Endothelial cell of hepatic sinusoid (primary cell): Measurements from ENCODE around the gene SDF4.

Experiments
- in situ Hi-C: cut with HindIII; loops from 2 replicates; pipeline ENCODE4 v1.10.0; 2017; ENCODE audit warnings: low sequenced_read_pairs

SDF4 gene

DNA sequence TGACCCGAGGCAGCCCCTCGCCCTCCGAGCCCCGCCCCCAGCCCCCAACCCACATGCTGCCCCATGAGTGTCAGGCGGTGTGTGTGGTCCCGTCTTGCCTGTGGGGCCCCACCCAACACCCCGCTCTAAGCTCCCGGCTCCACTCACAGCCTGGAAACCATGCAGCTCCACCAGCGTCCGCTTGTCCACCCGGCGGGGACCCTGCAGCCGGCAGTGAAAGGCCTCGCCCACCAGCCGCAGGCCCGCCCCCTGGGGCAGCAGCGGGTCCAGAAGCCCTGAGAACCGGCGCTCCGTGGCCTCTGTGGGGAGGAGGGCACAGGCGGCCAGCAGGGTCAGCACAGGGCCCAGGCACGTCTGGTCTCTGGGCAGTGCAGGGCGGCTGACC lies 12.0 kb upstream of the SDF4 start:
- in situ Hi-C loops: no loop called here

DNA sequence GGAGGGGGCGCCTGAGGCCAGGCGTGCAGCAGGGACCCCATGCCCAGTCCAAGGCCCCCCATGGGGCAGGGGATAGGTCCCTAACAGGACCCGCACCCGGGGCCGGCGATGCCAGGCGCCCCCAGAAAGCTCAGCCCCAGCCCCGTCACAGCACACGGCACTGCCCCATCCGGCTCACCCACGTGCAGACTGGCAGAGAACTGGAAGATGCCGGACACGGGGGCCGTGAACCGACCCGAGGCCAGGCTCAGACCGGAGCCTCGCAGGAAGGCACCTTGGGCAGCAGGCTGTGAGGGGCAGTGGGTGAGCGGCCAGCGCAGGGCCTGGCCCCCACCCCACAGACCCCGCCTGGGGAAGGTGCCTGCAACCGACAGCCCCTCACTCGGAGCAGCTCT lies 11.5 kb upstream of the SDF4 start:
- in situ Hi-C loops: no loop called here

DNA sequence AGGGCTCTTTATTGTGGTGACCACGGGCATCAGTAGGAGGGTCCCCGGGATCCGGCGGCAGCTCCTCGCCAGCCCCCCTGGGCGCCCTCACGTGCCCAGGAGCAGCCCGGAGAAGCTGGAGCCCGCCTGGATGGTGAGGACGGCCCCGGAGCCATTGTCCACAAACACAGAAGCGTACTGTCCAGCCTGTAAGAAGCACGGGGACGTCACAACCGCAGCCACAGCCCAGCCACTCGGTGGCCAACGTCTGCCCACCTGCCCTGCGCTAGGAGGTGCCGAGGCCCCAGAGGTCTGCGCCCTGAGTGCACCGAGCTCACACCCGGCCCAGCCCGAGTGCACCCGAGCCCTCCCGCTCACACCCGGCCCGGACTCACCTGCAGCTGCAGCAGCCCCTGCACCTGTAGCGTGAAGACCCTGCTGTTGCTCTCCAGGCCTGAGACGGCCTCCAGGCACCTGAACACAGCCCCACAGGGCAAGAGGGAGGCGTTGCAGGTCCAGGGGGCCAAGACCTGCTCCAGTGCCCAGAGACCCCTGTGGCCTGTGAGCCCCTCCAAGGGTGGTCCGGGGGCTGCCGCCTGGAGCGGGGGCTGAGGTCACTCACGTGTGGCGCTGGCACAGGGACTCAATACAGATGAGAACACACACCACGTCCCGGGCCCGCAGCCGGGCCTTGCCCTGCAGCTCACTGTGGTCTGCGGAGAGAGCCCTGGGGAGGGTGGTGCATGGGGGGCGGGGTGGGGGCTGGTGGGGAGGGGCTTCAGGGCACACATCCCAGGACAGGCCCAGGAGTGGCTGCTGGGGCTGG lies 10.9 kb upstream of the SDF4 start:
- in situ Hi-C loops: no loop called here

DNA sequence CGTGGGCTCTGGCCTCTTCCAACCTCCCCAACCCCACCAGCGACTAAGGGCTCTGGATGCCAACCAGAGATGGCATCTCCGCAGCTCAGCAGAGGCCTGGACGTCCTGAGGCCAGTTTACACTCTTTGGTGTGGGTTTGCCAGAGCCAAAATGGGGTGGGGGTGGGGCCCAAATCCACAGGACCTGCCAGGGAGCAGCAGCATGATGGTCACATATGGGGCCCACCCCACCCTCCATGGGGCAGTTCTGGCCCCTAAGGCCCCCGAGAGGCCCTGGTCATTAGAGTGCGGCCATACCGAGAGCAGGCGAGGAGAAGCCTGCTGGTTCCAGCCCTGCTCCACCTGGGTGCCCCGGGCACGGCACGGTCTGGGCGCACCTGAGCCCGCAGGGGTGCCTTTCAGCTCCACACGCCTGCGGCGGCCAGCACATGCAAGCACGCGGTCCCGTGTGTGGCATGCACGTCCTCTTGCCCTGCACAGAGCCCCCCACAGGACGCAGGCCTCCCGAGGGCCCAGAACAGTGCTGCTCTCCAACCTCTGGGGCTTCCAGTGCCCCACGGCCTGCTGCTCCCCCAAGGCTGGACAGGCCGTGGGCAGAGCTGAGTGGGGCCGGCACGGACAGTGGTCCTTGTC lies 9.9 kb upstream of the SDF4 start:
- in situ Hi-C loops: no loop called here

DNA sequence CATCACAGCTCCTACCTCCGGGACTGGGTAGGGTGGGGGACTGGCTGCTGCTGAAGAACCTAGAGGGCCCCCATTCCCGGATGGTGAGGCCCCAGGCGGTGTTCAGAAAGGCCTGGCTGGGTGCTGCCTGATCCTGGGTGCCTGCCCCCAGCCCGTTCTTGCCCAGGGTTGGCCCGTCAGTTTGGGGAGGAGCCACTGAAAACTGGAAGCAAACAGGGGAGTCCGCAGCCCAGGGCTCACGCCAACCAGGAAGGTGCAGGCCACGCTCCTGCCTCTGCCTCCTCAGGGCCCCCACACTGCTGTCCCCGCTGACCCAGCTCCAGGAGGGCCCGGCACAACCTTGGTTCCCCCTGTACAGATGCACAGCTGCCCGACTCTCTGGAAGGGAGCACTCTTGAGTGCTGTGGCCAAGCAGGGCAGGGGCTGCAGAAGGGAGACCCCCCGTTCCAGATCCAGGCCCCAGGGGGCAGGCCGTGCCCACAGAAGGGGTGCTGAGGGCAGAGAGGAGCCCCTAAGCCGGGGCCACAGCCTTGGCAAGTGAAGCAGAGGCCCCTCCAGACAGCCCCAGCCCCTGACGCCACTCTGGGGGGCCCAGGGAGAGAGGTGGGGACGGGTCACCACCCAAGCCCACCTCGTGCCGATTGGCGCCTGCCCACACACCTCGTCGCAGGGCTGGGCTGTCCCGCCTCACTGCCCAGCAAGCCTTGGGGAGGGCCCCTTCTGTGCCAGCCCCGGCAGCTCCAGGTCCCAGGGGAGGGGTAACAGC lies 9.2 kb upstream of the SDF4 start:
- in situ Hi-C loops: no loop called here

DNA sequence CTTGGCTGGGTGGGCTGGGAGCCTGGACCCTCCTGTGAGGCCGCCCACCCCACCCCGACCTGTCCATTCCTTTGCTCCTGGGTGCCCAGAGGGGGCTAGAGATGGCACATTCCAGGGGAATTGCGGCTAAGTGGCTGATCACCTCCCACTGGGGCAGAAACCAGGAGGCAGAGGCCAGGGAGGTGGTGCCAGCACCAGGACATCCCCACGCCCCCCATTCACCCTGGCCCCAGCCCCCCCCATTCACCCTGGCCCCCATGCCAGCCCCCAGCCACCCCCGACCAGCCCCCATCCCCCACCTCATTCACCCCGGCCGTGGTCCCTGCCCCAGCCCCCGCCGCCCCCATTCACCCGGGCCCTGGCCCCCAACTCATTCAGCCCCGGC lies 8.5 kb upstream of the SDF4 start:
- in situ Hi-C loops: no loop called here

DNA sequence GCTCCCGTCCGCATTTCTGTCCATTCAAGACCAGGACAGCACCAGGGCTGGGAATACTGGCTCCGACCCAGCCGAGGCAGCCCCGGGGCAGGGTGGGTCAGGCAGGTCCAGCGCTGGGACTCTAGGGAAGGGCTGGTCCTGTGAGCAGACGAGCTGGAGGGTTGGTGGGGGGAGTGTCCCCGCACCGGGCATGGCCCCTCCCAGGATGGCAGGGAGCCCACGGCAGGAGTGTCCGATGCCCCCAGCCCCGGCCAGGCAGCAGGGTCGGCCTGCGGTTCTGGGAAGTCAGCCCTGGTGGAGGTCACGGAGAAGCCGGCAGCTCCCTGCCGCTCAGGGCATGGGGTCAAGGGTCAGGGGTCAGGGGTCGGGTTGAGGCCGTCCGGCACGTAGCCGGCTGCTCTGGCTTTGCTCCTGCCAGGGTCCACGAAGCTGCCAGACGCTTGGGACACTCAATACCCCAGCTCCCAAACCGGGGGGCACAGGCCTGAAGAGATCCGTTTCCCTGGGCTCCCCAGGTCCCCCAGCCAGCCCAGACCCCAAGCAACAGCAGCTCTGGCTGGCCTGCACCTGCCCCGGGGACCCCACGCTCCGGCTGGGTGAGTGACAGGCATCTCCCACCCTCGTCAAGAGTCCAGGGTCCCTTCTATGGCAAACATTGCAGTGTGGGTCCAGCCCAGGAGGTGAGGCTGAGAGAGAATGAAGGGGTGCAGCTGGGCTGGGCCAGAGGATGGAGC lies 8.0 kb upstream of the SDF4 start:
- in situ Hi-C loops: no loop called here

DNA sequence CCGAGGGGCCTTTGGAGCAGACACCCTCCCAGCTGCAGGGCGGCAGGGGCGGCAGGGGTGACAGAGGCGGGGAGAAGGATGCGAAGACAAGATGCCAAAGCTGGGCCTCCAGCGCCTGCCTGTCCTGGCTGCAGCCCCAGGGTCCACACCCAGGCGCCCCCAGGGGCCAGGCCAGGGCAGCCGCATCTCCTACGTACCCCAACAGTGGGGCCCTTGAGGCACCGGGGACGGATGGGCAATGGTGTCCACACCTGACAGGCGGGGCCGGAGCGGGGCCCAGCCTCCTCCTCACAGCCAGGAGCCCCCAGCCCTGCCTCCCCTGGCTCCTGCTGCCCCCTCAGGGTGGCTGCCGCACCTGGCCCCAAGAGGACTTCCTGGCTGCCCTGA lies 7.4 kb upstream of the SDF4 start:
- in situ Hi-C loops: no loop called here

DNA sequence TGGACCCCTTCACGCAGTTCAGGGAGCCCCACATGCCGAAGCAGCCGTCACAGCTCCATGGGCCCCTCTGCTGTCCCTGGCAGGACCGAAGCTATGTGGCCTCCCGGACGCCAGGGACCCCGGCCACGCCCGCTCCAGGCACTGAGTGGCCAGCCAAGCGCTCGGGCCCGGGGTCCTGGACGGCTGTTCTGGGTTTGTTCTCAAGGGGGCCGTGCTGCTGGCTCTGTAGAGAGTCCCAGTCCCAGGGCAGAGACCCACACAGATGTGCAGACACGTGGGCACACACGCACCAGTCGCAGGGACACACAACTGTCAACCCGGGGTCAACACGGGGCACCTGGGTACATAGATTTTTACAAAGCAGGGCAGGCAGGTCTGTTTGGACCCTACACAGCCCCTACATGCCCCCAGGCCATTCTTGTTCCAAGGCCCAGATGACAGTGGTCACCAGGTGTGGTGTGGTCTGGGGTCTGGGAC lies 6.9 kb upstream of the SDF4 start:
- in situ Hi-C loops: no loop called here

DNA sequence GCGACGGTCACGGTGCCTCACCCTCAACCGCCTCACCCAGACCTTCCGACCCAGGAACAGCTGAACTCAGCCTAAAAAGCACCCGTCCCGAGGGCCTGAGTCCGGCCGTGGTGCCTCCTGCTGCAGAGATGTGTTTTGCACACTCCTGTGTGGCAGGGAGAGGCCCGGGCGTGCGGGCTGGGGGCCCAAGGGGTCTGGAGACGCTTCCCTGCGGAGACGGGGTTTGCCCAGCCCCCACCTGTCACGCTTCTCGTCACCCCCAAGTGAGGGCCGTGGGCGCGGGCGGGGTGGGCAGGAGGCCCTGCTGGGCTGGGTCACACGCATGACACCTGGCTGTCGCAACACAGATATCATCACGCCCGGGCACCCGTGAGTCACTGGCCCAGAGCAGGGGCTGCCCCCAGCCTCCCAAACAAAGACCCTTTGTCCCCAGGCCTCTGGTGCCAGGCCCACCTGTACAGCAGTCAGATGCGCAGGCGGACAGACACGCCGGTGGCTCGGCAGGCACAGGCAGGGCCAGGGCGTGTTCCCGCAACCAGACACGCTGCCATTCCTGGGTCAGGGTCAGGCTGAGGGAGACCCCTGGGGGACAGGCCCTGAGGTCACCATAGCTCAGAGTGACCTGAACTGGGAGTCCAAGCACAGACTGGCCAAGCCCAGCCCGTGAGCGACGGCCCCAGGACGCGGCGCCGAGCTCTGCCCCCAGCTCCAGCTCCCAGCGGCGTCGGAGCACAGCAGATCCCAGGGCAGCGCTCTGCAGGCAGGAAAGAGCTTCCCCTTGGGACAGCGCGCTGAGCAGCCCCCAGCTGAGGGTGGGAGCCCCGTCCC lies 6.3 kb upstream of the SDF4 start:
- in situ Hi-C loops: no loop called here

DNA sequence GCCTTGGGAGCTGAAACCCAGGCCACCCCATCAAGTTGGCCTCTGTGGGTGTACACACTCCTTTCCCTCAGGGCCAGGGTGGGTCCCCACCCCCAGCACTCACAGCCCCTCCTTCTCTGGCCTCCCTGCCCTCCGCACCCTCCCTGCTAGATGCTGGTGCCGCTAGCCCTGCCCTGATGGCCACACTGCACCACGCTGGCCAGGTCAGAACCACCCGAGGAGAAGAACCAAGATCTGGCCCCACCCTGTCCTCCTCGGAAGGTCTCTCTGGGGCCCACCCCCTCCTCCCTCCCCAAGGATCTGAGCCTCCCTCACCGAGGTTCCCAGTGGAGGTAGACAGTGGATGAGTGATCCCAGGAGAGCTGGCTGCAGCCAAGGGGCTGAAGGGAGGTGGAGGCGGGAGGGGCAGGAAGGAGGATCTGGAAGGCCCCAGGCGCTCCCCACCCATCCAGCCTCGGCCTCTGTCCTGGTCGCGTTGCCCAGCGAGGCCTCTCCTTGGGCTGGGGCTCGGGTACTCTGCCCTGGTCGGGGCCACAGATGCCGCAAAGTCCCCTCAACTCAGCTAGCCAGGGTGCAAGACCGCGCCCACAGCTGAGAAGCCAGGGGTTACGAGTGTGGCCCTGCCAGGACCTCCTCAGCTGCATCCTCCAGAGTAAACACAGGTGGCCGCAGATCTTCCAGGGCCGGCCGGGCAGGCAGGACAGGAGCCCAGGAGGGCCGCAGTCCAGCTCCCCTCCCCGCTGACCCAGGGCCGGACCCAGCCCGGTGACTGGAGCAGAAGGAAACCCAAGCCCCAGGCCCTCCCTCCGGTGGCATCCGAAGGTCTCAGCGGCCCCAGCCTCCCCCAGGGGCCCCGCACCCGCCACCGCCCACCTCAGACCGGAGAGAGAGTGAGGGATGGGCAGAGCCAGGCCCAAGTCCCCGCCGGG lies 5.4 kb upstream of the SDF4 start:
- in situ Hi-C loops: no loop called here

DNA sequence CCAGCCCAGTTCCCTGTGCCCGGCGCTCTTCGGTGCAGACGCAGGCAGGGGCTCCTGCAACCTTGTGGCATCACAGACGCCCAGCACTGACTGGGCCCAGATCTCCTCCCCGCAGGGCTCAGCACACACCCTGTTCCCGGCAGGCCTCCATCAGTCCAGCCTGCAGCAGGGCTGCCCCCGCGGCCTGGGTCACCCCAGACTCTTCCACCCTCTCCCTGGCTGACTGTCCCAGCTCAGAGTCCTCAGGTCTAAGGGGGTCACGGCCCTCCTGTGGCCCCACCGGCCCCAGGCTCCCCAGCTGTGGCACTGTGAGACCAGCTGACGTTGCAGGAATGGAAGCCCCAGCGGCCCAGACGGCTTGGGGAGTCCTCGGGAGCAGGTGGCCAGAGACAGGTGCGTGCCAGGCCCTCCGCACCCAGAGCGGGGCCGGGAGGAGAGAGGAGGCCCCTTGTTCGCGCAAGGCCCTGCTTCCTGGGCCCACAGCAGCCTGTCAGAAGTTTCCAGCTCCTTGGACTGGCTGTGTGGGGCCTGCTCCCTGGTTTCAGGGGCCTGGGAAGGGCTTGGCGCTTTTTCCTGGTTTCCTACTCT lies 4.5 kb upstream of the SDF4 start:
- in situ Hi-C loops: no loop called here

DNA sequence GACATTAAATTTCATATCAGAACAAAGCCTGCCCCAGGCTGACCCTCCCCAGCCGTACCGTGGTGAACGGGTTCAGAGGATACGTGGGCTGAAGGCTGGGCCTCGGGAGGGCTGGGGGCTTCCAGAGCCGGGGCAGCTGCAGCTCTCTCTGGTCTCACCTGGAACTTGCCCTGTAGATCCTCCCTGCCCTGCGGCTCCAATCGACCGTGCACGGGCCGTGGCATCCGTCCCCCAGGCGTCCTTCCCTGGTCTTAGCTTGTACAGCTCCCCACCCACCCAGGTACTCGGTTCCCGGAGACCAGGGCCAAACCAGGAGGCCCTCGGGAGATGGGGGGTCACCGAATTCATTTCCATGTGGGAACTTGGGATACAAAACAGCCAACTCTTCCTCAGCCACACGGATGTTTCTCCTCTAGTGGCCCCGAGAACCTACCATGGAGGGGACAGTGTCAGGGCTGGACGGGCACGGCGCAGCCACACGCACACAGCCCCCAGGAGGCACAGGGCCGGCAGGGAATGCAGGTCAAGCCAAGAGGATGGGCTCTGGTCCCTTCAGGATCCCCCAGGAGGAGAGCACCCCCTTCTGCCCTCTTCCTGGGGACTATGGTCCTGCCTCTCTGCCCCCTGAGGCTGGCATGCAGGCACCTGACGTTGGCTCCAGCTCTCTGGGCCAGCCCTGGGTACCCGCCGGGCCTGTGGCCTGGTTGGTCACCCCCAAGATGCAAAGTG lies 3.4 kb upstream of the SDF4 start:
- in situ Hi-C loops: no loop called here

DNA sequence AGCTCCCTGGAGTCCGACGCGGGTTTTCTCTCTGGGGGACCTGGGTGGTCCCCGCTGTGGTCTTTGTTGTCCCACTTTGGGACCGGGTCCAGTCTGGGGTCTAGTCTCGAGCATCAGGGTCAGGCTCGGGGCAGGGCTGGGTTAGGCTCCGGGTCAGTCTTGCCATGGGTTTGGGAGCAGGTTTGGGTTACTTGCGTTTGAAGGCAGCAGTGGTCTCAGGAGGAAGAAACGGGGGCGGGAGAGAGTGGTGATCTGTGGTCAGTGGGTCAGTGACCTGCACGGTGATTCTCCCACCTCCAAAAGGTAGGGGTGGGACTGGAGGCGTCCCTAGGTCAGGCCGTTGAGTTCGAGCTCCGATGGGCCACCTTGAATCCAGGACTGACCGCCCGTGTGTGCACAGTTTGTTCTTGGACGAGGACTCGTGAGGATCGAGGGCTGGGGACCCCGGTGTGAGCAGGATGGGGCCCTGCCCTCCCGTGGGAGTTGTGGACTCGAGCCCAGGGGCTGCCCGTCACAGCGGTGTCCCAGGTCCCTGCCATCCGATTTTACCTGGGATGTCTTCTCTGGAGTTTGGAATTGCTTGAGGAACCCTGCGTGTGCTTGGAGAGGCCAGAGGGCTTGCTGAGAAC lies 2.5 kb upstream of the SDF4 start:
- in situ Hi-C loops: no loop called here

DNA sequence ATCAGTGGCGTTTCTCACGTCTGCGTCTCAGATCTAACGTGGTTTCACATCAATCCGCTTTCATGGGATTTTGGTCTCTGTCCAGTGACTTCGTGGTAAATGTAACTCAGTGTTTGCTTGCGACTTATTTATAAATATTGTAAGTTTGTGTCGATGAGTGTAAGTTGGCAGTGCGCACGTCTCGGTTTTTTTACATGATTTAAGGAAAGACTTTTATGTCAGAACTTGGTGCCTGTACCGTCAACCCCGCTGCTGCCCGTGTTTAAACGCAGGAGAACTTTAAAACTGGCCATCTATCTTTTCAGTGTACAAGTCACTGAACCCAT lies 1.7 kb upstream of the SDF4 start:
- in situ Hi-C loops: no loop called here

DNA sequence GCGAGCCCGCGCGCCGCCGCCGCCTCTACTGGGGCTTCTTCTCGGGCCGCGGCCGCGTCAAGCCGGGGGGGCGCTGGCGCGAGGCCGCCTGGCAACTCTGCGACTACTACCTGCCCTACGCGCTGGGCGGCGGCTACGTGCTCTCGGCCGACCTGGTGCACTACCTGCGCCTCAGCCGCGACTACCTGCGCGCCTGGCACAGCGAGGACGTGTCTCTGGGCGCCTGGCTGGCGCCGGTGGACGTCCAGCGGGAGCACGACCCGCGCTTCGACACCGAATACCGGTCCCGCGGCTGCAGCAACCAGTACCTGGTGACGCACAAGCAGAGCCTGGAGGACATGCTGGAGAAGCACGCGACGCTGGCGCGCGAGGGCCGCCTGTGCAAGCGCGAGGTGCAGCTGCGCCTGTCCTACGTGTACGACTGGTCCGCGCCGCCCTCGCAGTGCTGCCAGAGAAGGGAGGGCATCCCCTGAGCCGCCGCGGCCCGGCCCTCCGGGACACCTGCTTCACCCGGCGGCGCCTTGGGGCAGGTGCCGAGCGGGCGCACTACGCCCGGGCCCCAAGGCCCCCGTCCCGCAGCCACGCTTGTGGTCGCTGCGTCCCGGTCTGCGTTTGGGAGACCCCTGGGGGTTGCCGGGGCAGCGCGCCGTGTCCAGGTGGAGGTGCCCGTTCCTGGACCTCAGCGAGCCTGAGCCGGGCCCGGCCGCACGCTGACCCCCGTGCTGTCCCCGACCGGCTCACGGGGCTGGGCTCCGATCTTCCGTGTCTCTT lies 1.2 kb upstream of the SDF4 start:
- in situ Hi-C loops: no loop called here

DNA sequence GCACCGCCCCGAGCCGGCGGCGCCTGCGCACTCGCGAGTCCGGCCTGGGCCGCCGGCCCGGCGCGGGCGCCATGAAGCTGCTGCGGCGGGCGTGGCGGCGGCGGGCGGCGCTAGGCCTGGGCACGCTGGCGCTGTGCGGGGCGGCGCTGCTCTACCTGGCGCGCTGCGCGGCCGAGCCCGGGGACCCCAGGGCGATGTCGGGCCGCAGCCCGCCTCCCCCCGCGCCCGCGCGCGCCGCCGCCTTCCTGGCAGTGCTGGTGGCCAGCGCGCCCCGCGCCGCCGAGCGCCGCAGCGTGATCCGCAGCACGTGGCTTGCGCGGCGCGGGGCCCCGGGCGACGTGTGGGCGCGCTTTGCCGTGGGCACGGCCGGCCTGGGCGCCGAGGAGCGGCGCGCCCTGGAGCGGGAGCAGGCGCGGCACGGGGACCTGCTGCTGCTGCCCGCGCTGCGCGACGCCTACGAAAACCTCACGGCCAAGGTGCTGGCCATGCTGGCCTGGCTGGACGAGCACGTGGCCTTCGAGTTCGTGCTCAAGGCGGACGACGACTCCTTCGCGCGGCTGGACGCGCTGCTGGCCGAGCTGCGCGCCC lies 501 bp upstream of the SDF4 start, which contains the start of gene B3GALT6:
Gene B3GALT6, plus strand, starts transcription at position 30 of the 588 bp plus-strand sequence. Its CDS starts 42 bp downstream, at position 72.
- in situ Hi-C loops: no loop called here
